ENCODE data around the gene ARSB. TPM values are rescaled to one million over a fixed set of nuclear protein-coding genes. Genes with fewer than 3 reads are reported as not detected.

Gene ARSB
- total and polyA plus RNA-seq, 2 experiments from 2014 or later, result 16.0 to 25.5 TPM

DNA sequence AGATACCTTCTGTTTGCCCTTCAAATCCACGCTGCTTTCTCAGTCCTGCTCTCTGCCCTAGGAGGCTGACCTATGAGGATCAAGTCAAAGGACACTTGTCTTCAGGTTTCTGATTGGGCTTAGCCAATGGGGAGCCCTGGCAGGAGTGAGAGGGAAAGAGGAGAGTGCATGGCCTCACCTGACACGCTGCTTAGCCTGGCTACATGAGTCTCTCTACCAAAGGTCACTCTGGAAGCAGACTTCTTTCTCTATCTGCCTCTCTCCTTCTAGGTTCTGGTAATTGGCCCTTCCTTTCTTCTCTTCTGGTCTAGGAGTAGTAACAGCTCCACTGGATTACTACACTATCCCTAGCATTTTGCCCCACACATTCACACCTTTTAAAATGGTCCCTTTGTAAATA is 13.1 kb downstream of the ARSB start:
- TF ChIP-seq, protein P1, sequence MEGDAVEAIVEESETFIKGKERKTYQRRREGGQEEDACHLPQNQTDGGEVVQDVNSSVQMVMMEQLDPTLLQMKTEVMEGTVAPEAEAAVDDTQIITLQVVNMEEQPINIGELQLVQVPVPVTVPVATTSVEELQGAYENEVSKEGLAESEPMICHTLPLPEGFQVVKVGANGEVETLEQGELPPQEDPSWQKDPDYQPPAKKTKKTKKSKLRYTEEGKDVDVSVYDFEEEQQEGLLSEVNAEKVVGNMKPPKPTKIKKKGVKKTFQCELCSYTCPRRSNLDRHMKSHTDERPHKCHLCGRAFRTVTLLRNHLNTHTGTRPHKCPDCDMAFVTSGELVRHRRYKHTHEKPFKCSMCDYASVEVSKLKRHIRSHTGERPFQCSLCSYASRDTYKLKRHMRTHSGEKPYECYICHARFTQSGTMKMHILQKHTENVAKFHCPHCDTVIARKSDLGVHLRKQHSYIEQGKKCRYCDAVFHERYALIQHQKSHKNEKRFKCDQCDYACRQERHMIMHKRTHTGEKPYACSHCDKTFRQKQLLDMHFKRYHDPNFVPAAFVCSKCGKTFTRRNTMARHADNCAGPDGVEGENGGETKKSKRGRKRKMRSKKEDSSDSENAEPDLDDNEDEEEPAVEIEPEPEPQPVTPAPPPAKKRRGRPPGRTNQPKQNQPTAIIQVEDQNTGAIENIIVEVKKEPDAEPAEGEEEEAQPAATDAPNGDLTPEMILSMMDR (IDR thresholded peaks at IDR 0.05; ENCODE audit: low read depth, low read length), result no peak
- no peak overlapping the region for H3K27ac ChIP-seq
- DNase-seq (ENCODE audit: low read depth in 1 of 2, low spot score in 1 of 2), result no peak

DNA sequence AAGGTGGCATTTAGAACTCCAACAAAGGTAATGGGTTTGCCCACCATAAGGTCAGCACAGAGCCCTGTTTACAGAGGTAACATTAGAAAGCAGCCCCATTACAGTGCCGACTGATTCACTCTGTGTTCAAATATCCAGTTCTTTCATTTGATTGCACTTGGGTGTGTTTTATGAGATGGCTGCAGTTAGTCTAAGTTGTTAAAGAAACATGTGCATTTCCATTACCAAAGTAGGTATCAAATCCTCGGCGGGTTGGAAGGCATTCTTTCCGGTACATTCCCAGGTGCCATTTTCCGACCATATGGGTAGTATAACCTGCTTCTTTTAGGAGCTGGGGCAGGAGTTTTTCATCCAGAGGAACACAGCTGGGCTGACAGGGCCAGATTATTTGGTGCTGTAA is 16.3 kb downstream of the ARSB start:
- Histone ChIP-seq H3K4me1 (ENCODE audit: low read depth) (peaks cover 12% of the 10 kb centered on the region), H3K27ac (no peak overlapping the region), H3K36me3 (no peaks in the 10 kb centered on the region), H3K9me3 (ENCODE audit: low read depth) (no peaks in the 10 kb centered on the region), H3K4me3 (no peak overlapping the region), H3K27me3 (no peaks in the 10 kb centered on the region)
- TF ChIP-seq, protein P1 (IDR thresholded peaks at IDR 0.05; ENCODE audit: low read depth, low read length), result no peak
- DNase-seq (ENCODE audit: low read depth in 1 of 2, low spot score in 1 of 2), result no peak

More for the DNA sequence above, 13.1 kb downstream of the ARSB start:
- H3K27me3 ChIP-seq, result no peaks in the 10 kb centered on the region
- H3K4me1 ChIP-seq (ENCODE audit: low read depth), result peaks cover 21% of the 10 kb centered on the region
- no peaks in the 10 kb centered on the region for H3K9me3 ChIP-seq (ENCODE audit: low read depth)
- H3K4me3 ChIP-seq, result no peak overlapping the region
- H3K36me3 ChIP-seq, result no peaks in the 10 kb centered on the region

DNA sequence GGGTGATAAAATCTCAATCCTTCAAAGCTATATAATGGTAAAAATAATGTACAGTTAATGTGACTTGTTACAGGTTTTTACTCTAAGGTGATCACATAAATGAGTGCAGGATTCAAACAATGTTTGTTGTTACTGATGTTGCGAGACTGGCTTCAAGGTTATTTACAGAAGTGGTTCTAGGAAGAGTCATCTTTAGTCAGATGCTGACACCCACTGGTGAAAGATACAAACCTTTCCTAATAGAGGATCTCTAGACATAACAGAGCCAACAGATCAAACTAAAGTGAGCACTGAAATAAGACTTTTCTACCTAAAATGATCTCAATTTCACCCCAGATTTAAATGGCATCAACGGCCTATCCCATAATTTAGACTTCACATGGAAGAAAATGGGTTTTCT is 20.2 kb downstream of the ARSB start:
- no peaks in the 10 kb centered on the region for H3K36me3 ChIP-seq
- DNase-seq (ENCODE audit: low read depth in 1 of 2, low spot score in 1 of 2), result peak; percentile 71 to 84
- TF ChIP-seq, protein P1 (IDR thresholded peaks at IDR 0.05; ENCODE audit: low read depth, low read length), result peak; percentile 45

DNA sequence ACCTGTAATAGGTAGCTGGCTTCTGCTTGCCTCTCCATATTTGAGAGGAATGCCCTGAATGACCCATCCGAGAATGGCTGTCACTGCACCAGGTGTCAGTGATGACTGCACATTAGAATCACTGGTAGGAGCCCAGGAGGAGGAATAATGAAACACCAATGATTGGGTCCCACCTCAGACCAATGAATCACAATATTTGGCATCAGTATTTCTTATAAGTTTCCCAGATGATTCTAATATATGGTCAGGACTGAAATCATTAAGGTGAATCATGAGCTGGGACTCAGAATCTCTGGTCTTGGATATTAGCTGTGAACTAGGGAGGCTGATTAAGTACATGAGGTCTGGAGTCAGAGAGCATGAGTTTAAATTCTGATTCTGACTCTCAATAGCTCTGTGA is 23.4 kb downstream of the ARSB start:
- Histone ChIP-seq H3K4me1 (ENCODE audit: low read depth) (peaks cover 15% of the 10 kb centered on the region), H3K27ac (no peak overlapping the region), H3K36me3 (no peaks in the 10 kb centered on the region), H3K4me3 (no peak overlapping the region), H3K9me3 (ENCODE audit: low read depth) (no peaks in the 10 kb centered on the region), H3K27me3 (no peaks in the 10 kb centered on the region)
- no peak for DNase-seq (ENCODE audit: low read depth in 1 of 2, low spot score in 1 of 2)
- TF ChIP-seq, protein P1 (IDR thresholded peaks at IDR 0.05; ENCODE audit: low read depth, low read length), result no peak

More for the DNA sequence above, 20.2 kb downstream of the ARSB start:
- Histone ChIP-seq H3K27me3 (no peaks in the 10 kb centered on the region), H3K27ac (no peak overlapping the region), H3K4me1 (ENCODE audit: low read depth) (peaks cover 9% of the 10 kb centered on the region), H3K4me3 (no peak overlapping the region), H3K9me3 (ENCODE audit: low read depth) (no peaks in the 10 kb centered on the region)

DNA sequence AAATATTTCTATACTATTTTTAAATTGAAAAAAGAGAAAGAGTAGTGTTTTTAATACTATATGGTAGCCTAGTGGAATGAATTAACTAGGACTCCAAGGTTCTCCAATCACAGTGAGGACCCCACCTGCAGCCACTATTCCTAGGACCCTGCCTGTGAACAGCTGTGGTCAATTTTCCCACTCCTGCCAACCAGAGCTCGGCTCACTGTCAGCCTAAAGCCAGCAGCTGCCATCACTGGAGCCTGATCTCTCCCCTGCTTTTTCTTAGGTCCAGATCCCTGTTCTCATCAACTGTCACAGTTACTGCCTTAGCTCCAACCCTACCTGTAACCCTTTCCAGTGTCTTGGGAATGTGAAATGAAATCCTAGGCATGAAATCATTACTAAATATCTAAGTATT is 25.3 kb downstream of the ARSB start:
- Histone ChIP-seq H3K36me3 (no peaks in the 10 kb centered on the region), H3K4me1 (ENCODE audit: low read depth) (peaks cover 15% of the 10 kb centered on the region), H3K27ac (no peak overlapping the region), H3K4me3 (no peak overlapping the region), H3K9me3 (ENCODE audit: low read depth) (no peaks in the 10 kb centered on the region), H3K27me3 (no peaks in the 10 kb centered on the region)
- DNase-seq (ENCODE audit: low read depth in 1 of 2, low spot score in 1 of 2), result peak in 1 of 2 donors; percentile 17
- TF ChIP-seq, protein P1 (IDR thresholded peaks at IDR 0.05; ENCODE audit: low read depth, low read length), result no peak
